GM12878 (cell line): ENCODE measurements around the gene PARP11. TPM values are rescaled to one million over a fixed set of nuclear protein-coding genes. Genes with fewer than 3 reads are reported as not detected.

ENCODE experiments used
- ATAC-seq: fragments of 200-7000 bp; cut with Tn5 transposase; 3 replicates; pipeline ENCODE4 v1.9.1; 2020; ENCODE audit warnings: mild to moderate bottlenecking, moderate library complexity
- BruUV-seq: library from RNA; stranded (reverse); fragments of 400-500 nt; replicated peaks from 2 replicates; lab custom pipeline; 2021; lab: Mats Ljungman, UMichigan
- CTCF ChIA-PET: fragments of 300-600 bp; sonication (Branson Sonifier 250); formaldehyde crosslinking; extraction: SDS; loops from one replicate; lab custom pipeline; 2021; ENCODE audit warnings: inconsistent platforms; lab: Yijun Ruan, JAX
- POLR2A ChIA-PET: fragments of 350-600 bp; formaldehyde crosslinking; extraction: SDS; loops from one replicate; lab custom pipeline; 2021; ENCODE audit warnings: inconsistent platforms; lab: Charles Lee
- RAD21 ChIA-PET: fragments of 300-600 bp; sonication (Branson Sonifier 250); formaldehyde crosslinking; loops from one replicate; lab custom pipeline; 2023; ENCODE audit warnings: antibody characterized with exemption; ENCODE audit not compliant: unreplicated experiment; lab: Charles Lee
- SMC1A ChIA-PET: fragments of 300-600 bp; sonication (Branson Sonifier 250); formaldehyde crosslinking; loops from one replicate; lab custom pipeline; 2023; ENCODE audit not compliant: unreplicated experiment, uncharacterized antibody; lab: Charles Lee
- DNase-seq: peaks from one replicate; pipeline ENCODE4 v3.0.0-alpha.2; 2011; ENCODE audit warnings: low read depth, low spot score
- FAIRE-seq: peaks from 3 replicates; lab custom pipeline; 2011; peaks lifted over from hg19 to GRCh38; lab: Jason Lieb, UNC
- H2AFZ ChIP-seq: 2 replicates; pipeline ENCODE4 v1.6.0; 2011; ENCODE audit warnings: low read depth, low read length, control low read depth; ENCODE audit not compliant: control insufficient read depth
- H3K27ac ChIP-seq: 2 replicates; pipeline ENCODE4 v1.5.1; 2011; ENCODE audit warnings: control low read depth; ENCODE audit not compliant: control insufficient read depth, insufficient read depth
- H3K27me3 ChIP-seq, 2 experiments: replicated peaks in 1 of 2; 2 replicates each; pipeline versions ENCODE4 v1.6.0 to v1.6.1; 2011; ENCODE audit warnings: low read length in 1 of 2; ENCODE audit not compliant: control insufficient read depth in 2 of 2, insufficient read depth in 2 of 2
- H3K36me3 ChIP-seq, 2 experiments: 2 replicates each; pipeline ENCODE4 v1.5.1; 2011; ENCODE audit warnings: low read length in 1 of 2; ENCODE audit not compliant: control insufficient read depth in 2 of 2, insufficient read depth in 2 of 2
- H3K4me1 ChIP-seq: 2 replicates; pipeline ENCODE4 v1.6.1; 2011; ENCODE audit warnings: mild to moderate bottlenecking, low read length, moderate library complexity, mixed read lengths; ENCODE audit not compliant: control insufficient read depth, insufficient read depth
- H3K4me2 ChIP-seq: 2 replicates; pipeline ENCODE4 v1.6.0; 2011; ENCODE audit warnings: control low read depth; ENCODE audit not compliant: control insufficient read depth, insufficient read depth
- H3K4me3 ChIP-seq: fragments of 200-600 bp; sonication (generic); 2 replicates; pipeline ENCODE4 v1.5.1; 2016
- H3K79me2 ChIP-seq: 2 replicates; pipeline ENCODE4 v1.6.0; 2011; ENCODE audit warnings: low read length; ENCODE audit not compliant: control insufficient read depth, insufficient read depth
- H3K9ac ChIP-seq: 2 replicates; pipeline ENCODE4 v1.8.0; 2011; ENCODE audit warnings: low read length, control low read depth, mixed read lengths; ENCODE audit not compliant: control insufficient read depth, insufficient read depth
- H3K9me3 ChIP-seq: replicated peaks from 3 replicates; pipeline ENCODE4 v1.5.1; 2011; ENCODE audit warnings: mild to moderate bottlenecking, low read length; ENCODE audit not compliant: control insufficient read depth, insufficient read depth
- H4K20me1 ChIP-seq: 2 replicates; pipeline ENCODE4 v1.6.0; 2011; ENCODE audit not compliant: control insufficient read depth, insufficient read depth
- ASH2L ChIP-seq: fragments of 300-600, 200-600 bp; sonication (generic); IDR thresholded peaks from 2 replicates; pipeline ENCODE4 v1.6.1; 2017; ENCODE audit warnings: low read depth, mild to moderate bottlenecking, borderline replicate concordance
- ATF7 ChIP-seq: fragments of 450-650 bp; IDR thresholded peaks from 2 replicates; pipeline ENCODE4 v1.6.1; 2016; ENCODE audit warnings: low read depth, mild to moderate bottlenecking
- CBX3 ChIP-seq: fragments of 200-600 bp; sonication (generic); IDR thresholded peaks from 2 replicates; pipeline ENCODE4 v1.6.1; 2016; ENCODE audit warnings: low read depth, borderline replicate concordance
- CHD2 ChIP-seq: IDR thresholded peaks from 2 replicates; pipeline ENCODE4 v1.6.1; 2011; ENCODE audit warnings: low read depth, low read length, improper control_type of control experiment, borderline replicate concordance
- FOXM1 ChIP-seq: IDR thresholded peaks from 2 replicates; pipeline ENCODE4 v1.6.1; 2012; ENCODE audit warnings: low read depth, mild to moderate bottlenecking, inconsistent platforms, low read length, moderate library complexity
- GABPA ChIP-seq: IDR thresholded peaks from 2 replicates; pipeline ENCODE4 v1.6.1; 2014; ENCODE audit warnings: antibody characterized with exemption, low read depth, mild to moderate bottlenecking, inconsistent platforms
- IKZF2 ChIP-seq, 2 experiments: fragments of 450-650 bp; IDR thresholded peaks; 2 replicates each; pipeline ENCODE4 v1.6.1; 2017; ENCODE audit warnings: mild to moderate bottlenecking in 2 of 2, moderate library complexity in 2 of 2
- IRF4 ChIP-seq: IDR thresholded peaks from 2 replicates; pipeline ENCODE4 v1.6.1; 2011; ENCODE audit warnings: low read depth, low read length
- MYC ChIP-seq: IDR thresholded peaks from 2 replicates; pipeline ENCODE4 v1.6.1; 2011; ENCODE audit warnings: mild to moderate bottlenecking, low read length, moderate library complexity, inconsistent platforms; ENCODE audit not compliant: insufficient read depth, insufficient replicate concordance, insufficient read length, severe bottlenecking
- PKNOX1 ChIP-seq: fragments of 450-650 bp; IDR thresholded peaks from 2 replicates; pipeline ENCODE4 v1.6.1; 2016; ENCODE audit warnings: mild to moderate bottlenecking
- POU2F2 ChIP-seq: IDR thresholded peaks from 3 replicates; pipeline ENCODE4 v1.6.1; 2011; ENCODE audit warnings: low read depth, mild to moderate bottlenecking, low read length, borderline replicate concordance
- RB1 ChIP-seq: fragments of 450-650 bp; formaldehyde crosslinking; IDR thresholded peaks from 2 replicates; pipeline ENCODE4 v1.6.1; 2017; ENCODE audit warnings: mild to moderate bottlenecking, borderline replicate concordance
- REST ChIP-seq: IDR thresholded peaks from 2 replicates; pipeline ENCODE4 v1.6.1; 2012; ENCODE audit warnings: mild to moderate bottlenecking, low read depth, low read length
- SUPT20H ChIP-seq: IDR thresholded peaks from 2 replicates; pipeline ENCODE4 v1.6.1; 2011; ENCODE audit warnings: low read depth, mild to moderate bottlenecking, low read length, moderate library complexity, borderline replicate concordance; ENCODE audit not compliant: control insufficient read depth
- ZBTB4 ChIP-seq: fragments of 450-650 bp; formaldehyde crosslinking; IDR thresholded peaks from 2 replicates; pipeline ENCODE4 v1.4.0; 2022; ENCODE audit warnings: mild to moderate bottlenecking, moderate library complexity
- ZNF622 ChIP-seq: fragments of 450-650 bp; IDR thresholded peaks from 2 replicates; pipeline ENCODE4 v1.6.1; 2017; ENCODE audit warnings: mild to moderate bottlenecking, inconsistent platforms
- WGBS: methylation state at CpG from one replicate; pipeline ENCODE4 v1.1.6; 2016; ENCODE audit warnings: low lambda C conversion rate; ENCODE audit not compliant: insufficient replicate concordance, insufficient coverage; ENCODE audit errors: missing lambda C conversion rate; 5-methylcytosine and 5-hydroxymethylcytosine counted together
- in situ Hi-C: fragments of 300-500 bp; cut with MboI; formaldehyde crosslinking; loops from 9 replicates; pipeline ENCODE4 v1.14.3; 2018; ENCODE audit warnings: mixed read lengths
- intact Hi-C: fragments of 100-400 bp; cut with micrococcal nuclease; formaldehyde crosslinking; loops from one replicate; pipeline ENCODE4 v1.14.2; 2022; ENCODE audit not compliant: unreplicated experiment
- polyA plus RNA-seq, 11 experiments: library from polyadenylated mRNA; depleted of rRNA in 4 of 11; unstranded in 6 of 11; stranded (reverse) in 5 of 11; fragments of >200 nt; fragmentation: Nextera tagmentation in 4 of 11; fragmentation: Illumina TruSeq in 1 of 11; extraction: Ambion mirVana in 4 of 11; extraction: Trizol in 1 of 11; gene quantifications; 1 replicate in 1 of 11; 2 replicates in 10 of 11; pipeline versions ENCODE4 v1.2.1 to v1.2.3, GENCODE V29; 2011 to 2016; ENCODE audit warnings: inconsistent platforms in 2 of 11, missing spikeins in 2 of 11, low read depth in 1 of 11
- total RNA-seq, 4 experiments: library from RNA; depleted of rRNA in 3 of 4; stranded (reverse); fragments of >200 nt in 3 of 4; fragmentation: Illumina TruSeq in 1 of 4; extraction: Trizol in 1 of 4; gene quantifications; 2 replicates each; pipeline versions ENCODE4 v1.2.1 to v1.2.3, GENCODE V29; 2013 to 2021

PARP11 gene
- total and polyA plus RNA-seq, 10 of the 15 experiments (the other 5 are each of a cell fraction or from before 2014, with no cell fraction given) = 3.0 to 14.1 (median 6.3) TPM

- ATAC-seq = no peak
- DNase-seq = no peak
- Histone ChIP-seq H2AFZ (no peak overlapping the region), H3K4me1 (no peaks in the 10 kb centered on the region), H3K36me3 (no peaks in the 10 kb centered on the region), H3K4me3 (no peak overlapping the region), H3K27ac (no peak overlapping the region), H4K20me1 (no peaks in the 10 kb centered on the region), H3K9me3 (no peaks in the 10 kb centered on the region), H3K9ac (no peak overlapping the region), H3K4me2 (no peak overlapping the region), H3K79me2 (no peaks in the 10 kb centered on the region), H3K27me3 (no peaks in the 10 kb centered on the region)
- ChIA-PET POLR2A (no interaction called here), CTCF (interaction anchor here (1.0 to 7.2 kb wide), 10 partner anchors 19 to 502 kb away, joined by 3 to 179 read pairs (median 7); no protein-coding TSS in a partner anchor), SMC1A (interaction anchor here (0.9 to 3.8 kb wide), 5 partner anchors 8 to 503 kb away, joined by 3 to 58 read pairs (median 4); no protein-coding TSS in a partner anchor), RAD21 (interaction anchor here (3.3 kb wide), 1 partner anchor 502 kb away, joined by 47 read pairs; no protein-coding TSS in a partner anchor)
- no TSS peak for BruUV-seq
- 95% methylated on average over 5 of the region's 5 CpGs for WGBS
- in situ Hi-C loops (loop anchor here (5.0 kb wide), 1 partner anchor 505 kb away; no protein-coding TSS in a partner anchor), intact Hi-C loops (loop anchor here (1.0 kb wide), 1 partner anchor 144 kb away; no protein-coding TSS in a partner anchor)
- no peak for FAIRE-seq
- no peak for TF ChIP-seq ZNF622
- no peak for TF ChIP-seq ZBTB4 (CRISPR knock-in tag)
- no peak for TF ChIP-seq IKZF2 (IDR thresholded peaks at IDR 0.05)
- no peak for TF ChIP-seq RB1
- TF ChIP-seq GABPA = no peak
- no peak for TF ChIP-seq PKNOX1
- TF ChIP-seq REST = no peak
- TF ChIP-seq ATF7 = no peak
- no peak for TF ChIP-seq SUPT20H
- no peak for TF ChIP-seq MYC
- TF ChIP-seq POU2F2 = no peak
- no peak for TF ChIP-seq CHD2
- TF ChIP-seq FOXM1 = no peak
- TF ChIP-seq ASH2L = no peak
- TF ChIP-seq IRF4 = no peak
- TF ChIP-seq CBX3 = no peak
These were observed 70.5 kb downstream of the PARP11 start for GRCh38 chr12:3802721-3803120.
